Measurements from ENCODE around the gene YES1.

The YES1 gene

DNA sequence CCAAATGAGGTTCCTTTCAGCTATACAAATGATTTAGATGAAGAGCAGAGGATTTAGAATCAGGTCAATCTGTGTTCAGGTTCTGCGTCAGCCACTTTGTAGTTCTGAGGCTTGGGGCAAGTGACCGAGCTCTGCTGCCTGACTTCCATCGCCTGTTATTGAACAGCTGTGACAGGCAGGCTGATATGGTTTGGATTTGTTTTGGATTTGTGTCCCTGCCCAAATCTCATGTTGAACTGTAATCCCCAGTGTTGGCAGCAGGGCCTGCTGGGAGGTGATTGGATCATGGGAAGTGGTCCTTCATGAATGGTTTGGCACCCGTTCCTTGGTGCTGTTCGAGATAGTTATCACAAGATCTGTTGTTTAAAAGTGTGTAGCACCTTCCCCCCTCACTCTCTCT lies 136.0 kb downstream of the YES1 start:
- Histone ChIP-seq H3K4me3 (ENCODE audit: low read depth, low read length) (no peak overlapping the region), H3K4me1 (ENCODE audit: control insufficient read depth, insufficient read depth, low read length) (no peaks in the 10 kb centered on the region), H3K27ac (ENCODE audit: extremely low read depth, low read depth, low read length) (no peak overlapping the region), H3K9me3 (ENCODE audit: control insufficient read depth, insufficient read depth, low read depth, low read length) (no peaks in the 10 kb centered on the region), H3K36me3 (ENCODE audit: control insufficient read depth in 2 of 2, insufficient read depth in 1 of 2, low read length in 2 of 2) (peaks cover 33 to 64% of the 10 kb centered on the region in 2 experiments)
- ChIA-PET POLR2A (interaction anchor here (1.8 to 2.1 kb wide), 2 partner anchors 8 to 18 kb away, joined by 3 to 5 read pairs; no protein-coding TSS in a partner anchor), CTCF (interaction anchor here (1.2 to 1.3 kb wide), 3 partner anchors 52 to 164 kb away, joined by 3 to 6 read pairs (median 5); no protein-coding TSS in a partner anchor)
- TF ChIP-seq ZNF514 (tag by site-specific recombination; IDR thresholded peaks at IDR 0.05) (no peak), ZNF600 (tag by site-specific recombination; IDR thresholded peaks at IDR 0.05) (peak; percentile 82)

DNA sequence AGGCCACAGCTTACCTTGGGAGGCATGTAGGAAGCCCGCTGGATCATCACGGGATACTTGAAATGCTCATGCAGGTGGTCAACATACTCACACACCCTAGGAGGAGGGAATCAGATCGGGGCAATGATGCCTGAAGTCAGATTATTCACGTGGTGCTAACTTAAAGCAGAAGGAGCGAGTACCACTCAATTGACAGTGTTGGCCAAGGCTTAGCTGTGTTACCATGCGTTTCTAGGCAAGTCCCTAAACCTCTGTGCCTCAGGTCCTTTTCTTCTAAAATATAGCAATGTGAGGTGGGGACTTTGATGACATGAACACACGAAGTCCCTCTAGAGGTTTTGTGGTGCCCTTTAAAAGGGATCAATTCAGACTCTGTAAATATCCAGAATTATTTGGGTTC lies 136.7 kb downstream of the YES1 start:
- Histone ChIP-seq H3K4me1 (ENCODE audit: control insufficient read depth, insufficient read depth, low read length) (no peaks in the 10 kb centered on the region), H3K9me3 (ENCODE audit: control insufficient read depth, insufficient read depth, low read depth, low read length) (no peaks in the 10 kb centered on the region), H3K36me3 (ENCODE audit: control insufficient read depth in 2 of 2, insufficient read depth in 1 of 2, low read length in 2 of 2) (peaks cover 41 to 70% of the 10 kb centered on the region in 2 experiments), H3K27ac (ENCODE audit: extremely low read depth, low read depth, low read length) (no peak overlapping the region), H3K4me3 (ENCODE audit: low read depth, low read length) (no peak overlapping the region)
- ChIA-PET CTCF (interaction anchor here (0.6 to 1.3 kb wide), 3 partner anchors 155 to 165 kb away, joined by 3 to 5 read pairs (median 4); no protein-coding TSS in a partner anchor), POLR2A (interaction anchor here (1.8 kb wide), 1 partner anchor 9 kb away, joined by 3 read pairs; no protein-coding TSS in a partner anchor)
- TF ChIP-seq ZNF133 (tag by site-specific recombination; IDR thresholded peaks at IDR 0.05): no peak
- no peak for TF ChIP-seq ZNF169 (tag by site-specific recombination; IDR thresholded peaks at IDR 0.05)
- no peak for TF ChIP-seq GLI2 (tag by site-specific recombination; IDR thresholded peaks at IDR 0.05; ENCODE audit: borderline replicate concordance, low read depth)
- no peak for TF ChIP-seq ZNF157 (tag by site-specific recombination; IDR thresholded peaks at IDR 0.05)
- no peak for TF ChIP-seq ZNF23 (tag by site-specific recombination; IDR thresholded peaks at IDR 0.05; ENCODE audit: borderline replicate concordance)
- TF ChIP-seq ZNF114 (tag by site-specific recombination; IDR thresholded peaks at IDR 0.05): no peak
- no peak for TF ChIP-seq ZNF596 (tag by site-specific recombination; IDR thresholded peaks at IDR 0.05)
- TF ChIP-seq, protein P1, sequence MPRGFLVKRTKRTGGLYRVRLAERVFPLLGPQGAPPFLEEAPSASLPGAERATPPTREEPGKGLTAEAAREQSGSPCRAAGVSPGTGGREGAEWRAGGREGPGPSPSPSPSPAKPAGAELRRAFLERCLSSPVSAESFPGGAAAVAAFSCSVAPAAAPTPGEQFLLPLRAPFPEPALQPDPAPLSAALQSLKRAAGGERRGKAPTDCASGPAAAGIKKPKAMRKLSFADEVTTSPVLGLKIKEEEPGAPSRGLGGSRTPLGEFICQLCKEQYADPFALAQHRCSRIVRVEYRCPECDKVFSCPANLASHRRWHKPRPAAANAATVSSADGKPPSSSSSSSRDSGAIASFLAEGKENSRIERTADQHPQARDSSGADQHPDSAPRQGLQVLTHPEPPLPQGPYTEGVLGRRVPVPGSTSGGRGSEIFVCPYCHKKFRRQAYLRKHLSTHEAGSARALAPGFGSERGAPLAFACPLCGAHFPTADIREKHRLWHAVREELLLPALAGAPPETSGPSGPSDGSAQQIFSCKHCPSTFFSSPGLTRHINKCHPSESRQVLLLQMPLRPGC (tag by site-specific recombination; IDR thresholded peaks at IDR 0.05): no peak
- no peak for TF ChIP-seq ZNF248 (tag by site-specific recombination; IDR thresholded peaks at IDR 0.05)
- TF ChIP-seq OSR2 (tag by site-specific recombination; IDR thresholded peaks at IDR 0.05): no peak
- no peak for TF ChIP-seq ZEB2 (tag by site-specific recombination; IDR thresholded peaks at IDR 0.05)
- TF ChIP-seq, protein P2, sequence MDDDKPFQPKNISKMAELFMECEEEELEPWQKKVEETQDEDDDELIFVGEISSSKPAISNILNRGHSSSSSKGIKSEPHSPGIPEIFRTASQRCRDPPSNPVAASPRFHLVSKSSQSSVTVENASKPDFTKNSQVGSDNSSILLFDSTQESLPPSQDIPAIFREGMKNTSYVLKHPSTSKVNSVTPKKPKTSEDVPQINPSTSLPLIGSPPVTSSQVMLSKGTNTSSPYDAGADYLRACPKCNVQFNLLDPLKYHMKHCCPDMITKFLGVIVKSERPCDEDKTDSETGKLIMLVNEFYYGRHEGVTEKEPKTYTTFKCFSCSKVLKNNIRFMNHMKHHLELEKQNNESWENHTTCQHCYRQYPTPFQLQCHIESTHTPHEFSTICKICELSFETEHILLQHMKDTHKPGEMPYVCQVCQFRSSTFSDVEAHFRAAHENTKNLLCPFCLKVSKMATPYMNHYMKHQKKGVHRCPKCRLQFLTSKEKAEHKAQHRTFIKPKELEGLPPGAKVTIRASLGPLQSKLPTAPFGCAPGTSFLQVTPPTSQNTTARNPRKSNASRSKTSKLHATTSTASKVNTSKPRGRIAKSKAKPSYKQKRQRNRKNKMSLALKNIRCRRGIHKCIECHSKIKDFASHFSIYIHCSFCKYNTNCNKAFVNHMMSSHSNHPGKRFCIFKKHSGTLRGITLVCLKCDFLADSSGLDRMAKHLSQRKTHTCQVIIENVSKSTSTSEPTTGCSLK (tag by site-specific recombination; IDR thresholded peaks at IDR 0.05): no peak

DNA sequence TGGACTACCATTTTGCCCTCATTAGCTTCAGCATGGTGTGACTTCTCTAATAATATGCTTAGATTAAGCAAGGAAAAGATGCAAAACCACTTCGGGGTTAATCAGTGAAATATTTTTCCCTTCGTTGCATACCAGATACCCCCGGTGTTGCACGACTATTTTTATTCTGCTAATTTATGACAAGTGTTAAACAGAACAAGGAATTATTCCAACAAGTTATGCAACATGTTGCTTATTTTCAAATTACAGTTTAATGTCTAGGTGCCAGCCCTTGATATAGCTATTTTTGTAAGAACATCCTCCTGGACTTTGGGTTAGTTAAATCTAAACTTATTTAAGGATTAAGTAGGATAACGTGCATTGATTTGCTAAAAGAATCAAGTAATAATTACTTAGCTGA lies 138.3 kb downstream of the YES1 start:
- H3K27ac ChIP-seq (ENCODE audit: extremely low read depth, low read depth, low read length): no peak overlapping the region
- peaks cover 56 to 85% of the 10 kb centered on the region in 2 experiments for H3K36me3 ChIP-seq (ENCODE audit: control insufficient read depth in 2 of 2, insufficient read depth in 1 of 2, low read length in 2 of 2)
- POLR2A ChIA-PET: interaction anchor here (0.7 to 1.4 kb wide), 2 partner anchors 15 to 216 kb away, joined by 3 to 5 read pairs; no protein-coding TSS in a partner anchor
- H3K4me1 ChIP-seq (ENCODE audit: control insufficient read depth, insufficient read depth, low read length): no peaks in the 10 kb centered on the region
- CTCF ChIA-PET: interaction anchor here (1.9 to 2.1 kb wide), 2 partner anchors 10 to 157 kb away, joined by 8 read pairs; no protein-coding TSS in a partner anchor
- TF ChIP-seq SCRT2 (tag by site-specific recombination; IDR thresholded peaks at IDR 0.05): peak; percentile 77
- peak; percentile 51; the same call in 1 of the 2 replicates for TF ChIP-seq SCRT1 (tag by site-specific recombination; IDR thresholded peaks at IDR 0.05; ENCODE audit: borderline replicate concordance)
- TF ChIP-seq ZNF423 (tag by site-specific recombination; IDR thresholded peaks at IDR 0.05): no peak
- no peaks in the 10 kb centered on the region for H3K9me3 ChIP-seq (ENCODE audit: control insufficient read depth, insufficient read depth, low read depth, low read length)
- H3K4me3 ChIP-seq (ENCODE audit: low read depth, low read length): no peak overlapping the region
